Activated naive CD4-positive, alpha-beta T cell treated with anti-CD3 and anti-CD28 coated beads for 36 hours (primary cell): ENCODE measurements around the gene RDH16. TPM values are rescaled to one million over a fixed set of nuclear protein-coding genes. Genes with fewer than 3 reads are reported as not detected.
"Not testable (repeated sequence)": the region's sequence is repeated elsewhere in the genome, so short reads cannot be mapped to it uniquely, and the experiment has no call there.

Experiments
- CTCF ChIA-PET: fragments of 350-600 bp; sonication (Branson Sonifier 250); formaldehyde crosslinking; loops from one replicate; lab custom pipeline; 2021; ENCODE audit warnings: antibody characterized with exemption; lab: Charles Lee
- DNase-seq: peaks from one replicate; pipeline ENCODE4 v3.0.0-alpha.2; 2020
- H3K27ac Mint-ChIP-seq: one replicate; pipeline ENCODE4 v1.8.0; 2021; ENCODE audit warnings: mild to moderate bottlenecking, mixed read lengths
- H3K27me3 Mint-ChIP-seq: one replicate; pipeline ENCODE4 v1.8.0; 2021; ENCODE audit warnings: low read depth, mixed read lengths
- H3K36me3 Mint-ChIP-seq: one replicate; pipeline ENCODE4 v1.8.0; 2021; ENCODE audit warnings: low read depth, mixed read lengths
- H3K4me1 Mint-ChIP-seq: one replicate; pipeline ENCODE4 v1.8.0; 2021; ENCODE audit warnings: low read depth, mixed read lengths
- H3K4me3 Mint-ChIP-seq: one replicate; pipeline ENCODE4 v1.8.0; 2021; ENCODE audit warnings: mild to moderate bottlenecking, moderate library complexity, mixed read lengths
- H3K9me3 Mint-ChIP-seq: one replicate; pipeline ENCODE4 v1.8.0; 2021; ENCODE audit warnings: mixed read lengths
- intact Hi-C: fragments of 100-400 bp; cut with micrococcal nuclease; formaldehyde crosslinking; loops from one replicate; pipeline ENCODE4 v1.15.1; 2023
- total RNA-seq, 2 experiments: library from RNA; stranded (reverse); gene quantifications; one replicate each; pipeline ENCODE4 v1.2.3, GENCODE V29; 2021

The RDH16 gene
- total RNA-seq, 2 experiments from 2014 or later: 0.54 to 0.69 TPM

DNA sequence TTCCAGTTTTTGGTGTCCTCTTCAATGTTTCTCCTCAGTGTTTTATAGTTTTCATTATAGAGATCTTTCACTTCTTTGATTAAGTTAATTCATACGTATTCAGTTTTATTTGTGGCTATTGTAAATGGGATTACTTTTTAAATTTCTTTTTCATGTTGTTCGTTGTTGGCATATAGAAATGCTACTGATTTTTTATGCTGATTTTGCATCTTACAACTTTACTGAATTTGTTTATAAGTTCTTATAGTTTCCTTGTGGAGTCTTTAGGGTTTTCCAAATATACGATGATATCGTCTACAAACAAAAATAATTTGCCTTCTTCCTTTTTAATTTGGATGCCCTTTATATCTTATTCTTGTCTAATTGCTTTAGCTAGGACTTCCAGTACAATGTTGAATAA is 13.5 kb downstream of the RDH16 start:
- intact Hi-C loops: no loop called here
- Mint-ChIP-seq H3K36me3 (no peaks in the 10 kb centered on the region), H3K27ac (no peak overlapping the region), H3K9me3 (peaks cover 3% of the 10 kb centered on the region), H3K4me1 (no peaks in the 10 kb centered on the region), H3K27me3 (no peaks in the 10 kb centered on the region), H3K4me3 (no peak overlapping the region)
- no peak for DNase-seq
- CTCF ChIA-PET: no interaction called here

DNA sequence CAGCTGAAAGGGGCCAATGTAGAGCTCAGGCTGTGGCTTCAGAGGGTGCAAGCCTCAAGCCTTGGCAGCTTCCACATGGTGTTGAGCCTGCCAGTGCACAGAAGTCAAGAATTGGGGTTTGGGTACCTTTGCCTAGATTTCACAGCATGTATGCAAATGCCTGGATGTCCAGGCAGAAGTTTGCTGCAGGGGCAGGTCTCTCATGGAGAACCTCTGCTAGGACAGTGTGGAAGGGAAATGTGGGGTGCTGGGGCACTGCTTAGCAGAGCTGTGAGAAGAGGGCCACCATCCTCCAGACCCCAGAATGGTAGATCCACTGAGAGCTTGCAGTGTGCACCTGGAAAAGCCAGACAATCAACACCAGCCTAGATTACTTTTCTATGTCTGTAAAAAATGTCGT is 14.0 kb downstream of the RDH16 start:
- DNase-seq, H3K27me3 Mint-ChIP-seq, H3K36me3 Mint-ChIP-seq, H3K4me1 Mint-ChIP-seq, H3K9me3 Mint-ChIP-seq, intact Hi-C loops, H3K4me3 Mint-ChIP-seq, CTCF ChIA-PET, H3K27ac Mint-ChIP-seq: not testable (repeated sequence)

DNA sequence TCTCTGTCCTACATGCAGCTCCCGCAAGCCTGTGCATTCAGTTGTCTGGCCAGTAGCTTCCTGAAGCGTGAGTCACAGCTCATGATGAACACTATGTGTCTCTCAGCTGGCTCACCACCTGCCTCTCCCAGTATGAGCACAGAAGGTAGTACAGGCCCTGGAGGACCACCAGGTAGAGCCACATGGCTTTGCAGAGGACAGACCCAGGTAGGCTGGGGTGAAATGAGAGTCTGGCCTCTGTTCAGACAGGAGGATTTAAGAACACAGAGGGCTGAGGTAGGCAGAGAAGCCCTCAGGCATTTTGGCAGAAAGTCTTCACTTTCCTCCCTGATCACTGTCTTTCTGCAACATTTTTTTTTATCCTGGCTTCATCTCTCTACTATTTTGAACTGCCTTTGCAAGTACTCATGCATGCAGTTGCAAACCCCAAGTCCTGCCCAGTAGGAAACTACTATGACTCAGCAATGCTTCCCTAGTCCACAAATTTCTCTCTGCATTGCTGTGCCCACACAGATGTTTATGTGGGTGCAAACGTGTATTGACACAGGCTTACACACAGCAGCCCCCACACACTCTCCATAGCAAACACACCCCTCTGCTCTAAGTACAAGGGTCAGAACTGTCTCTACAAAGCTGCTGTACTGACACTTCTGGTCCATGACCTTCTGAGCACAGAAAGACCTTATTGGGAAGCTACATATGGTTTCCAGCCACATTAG is 15.9 kb downstream of the RDH16 start:
- H3K4me3 Mint-ChIP-seq: no peak overlapping the region
- no peaks in the 10 kb centered on the region for H3K27me3 Mint-ChIP-seq
- no peaks in the 10 kb centered on the region for H3K36me3 Mint-ChIP-seq
- no peak for DNase-seq
- intact Hi-C loops: no loop called here
- no peak overlapping the region for H3K27ac Mint-ChIP-seq
- CTCF ChIA-PET: no interaction called here
- H3K4me1 Mint-ChIP-seq: no peaks in the 10 kb centered on the region
- H3K9me3 Mint-ChIP-seq: peaks cover 3% of the 10 kb centered on the region

DNA sequence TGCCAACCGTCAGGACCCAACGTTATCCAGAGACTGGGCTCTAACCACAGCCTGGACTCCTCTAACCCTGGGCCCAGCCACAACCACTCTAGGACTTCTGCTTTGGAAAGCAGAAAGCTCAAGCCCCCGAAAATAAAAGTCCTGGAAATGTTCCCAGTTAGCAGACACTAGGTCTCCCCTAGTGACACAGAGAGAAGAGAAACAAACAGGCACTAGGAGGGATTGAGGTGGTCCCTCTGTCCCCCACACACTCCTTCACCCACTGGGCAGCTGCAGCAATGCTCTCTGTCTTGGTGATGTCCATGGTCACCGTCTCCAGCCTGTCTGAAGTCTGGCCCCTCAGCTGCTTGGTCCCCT is 16.5 kb downstream of the RDH16 start:
- H3K36me3 Mint-ChIP-seq, CTCF ChIA-PET, H3K27me3 Mint-ChIP-seq, intact Hi-C loops, H3K27ac Mint-ChIP-seq, H3K4me1 Mint-ChIP-seq, H3K9me3 Mint-ChIP-seq, H3K4me3 Mint-ChIP-seq, DNase-seq: not testable (repeated sequence)

DNA sequence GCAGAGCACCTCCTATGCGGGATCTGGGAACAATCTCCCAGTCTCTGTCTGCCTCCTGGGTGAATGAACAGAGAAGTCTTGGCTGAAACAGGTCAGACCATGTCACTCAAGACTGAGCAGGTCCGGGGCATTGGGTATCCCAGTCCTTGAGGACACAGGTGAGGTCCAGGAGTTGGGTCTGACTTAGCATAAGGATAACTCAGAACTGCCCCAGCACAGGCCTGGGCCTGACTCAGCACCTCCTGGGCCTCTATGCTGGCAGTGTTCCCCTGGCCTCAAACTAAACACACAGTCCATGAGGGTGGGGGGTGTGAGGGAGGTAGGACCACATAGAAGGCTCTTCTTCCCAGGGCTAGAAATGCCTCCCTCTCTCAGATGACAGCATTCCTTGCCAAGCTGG is 21.7 kb downstream of the RDH16 start:
- no peaks in the 10 kb centered on the region for H3K27me3 Mint-ChIP-seq
- peaks cover 5% of the 10 kb centered on the region for H3K4me1 Mint-ChIP-seq
- intact Hi-C loops: no loop called here
- H3K27ac Mint-ChIP-seq: no peak overlapping the region
- CTCF ChIA-PET: interaction anchor here (1.0 kb wide), 1 partner anchor 433 kb away, joined by 3 read pairs; no protein-coding TSS in a partner anchor
- no peaks in the 10 kb centered on the region for H3K36me3 Mint-ChIP-seq
- no peaks in the 10 kb centered on the region for H3K9me3 Mint-ChIP-seq
- H3K4me3 Mint-ChIP-seq: no peak overlapping the region
- DNase-seq: no peak

DNA sequence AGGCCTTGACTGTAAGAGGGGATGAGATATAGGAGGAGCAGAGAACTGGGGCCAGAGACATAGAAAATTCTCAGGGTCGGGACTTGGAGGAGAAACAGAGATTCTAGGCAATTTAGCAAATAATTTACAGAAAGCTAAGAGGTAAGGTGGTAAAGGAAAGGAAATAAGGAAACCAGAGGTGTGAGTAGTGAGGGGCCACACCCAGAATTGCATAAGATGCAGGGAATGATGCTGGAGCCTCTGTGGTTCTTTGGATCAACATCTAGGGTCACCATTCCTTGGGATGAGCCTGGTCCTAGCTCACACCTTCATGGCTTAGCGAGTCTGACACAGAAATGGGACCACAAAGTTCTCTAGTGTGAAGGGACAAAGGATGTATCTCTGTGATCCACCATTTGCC is 22.3 kb downstream of the RDH16 start:
- CTCF ChIA-PET: interaction anchor here (0.5 to 1.0 kb wide), 2 partner anchors 11 to 433 kb away, joined by 3 read pairs; no protein-coding TSS in a partner anchor
- Mint-ChIP-seq H3K4me1 (peaks cover 5% of the 10 kb centered on the region), H3K27me3 (no peaks in the 10 kb centered on the region), H3K27ac (no peak overlapping the region), H3K4me3 (no peak overlapping the region), H3K9me3 (no peaks in the 10 kb centered on the region), H3K36me3 (no peaks in the 10 kb centered on the region)
- intact Hi-C loops: no loop called here
- DNase-seq: no peak

DNA sequence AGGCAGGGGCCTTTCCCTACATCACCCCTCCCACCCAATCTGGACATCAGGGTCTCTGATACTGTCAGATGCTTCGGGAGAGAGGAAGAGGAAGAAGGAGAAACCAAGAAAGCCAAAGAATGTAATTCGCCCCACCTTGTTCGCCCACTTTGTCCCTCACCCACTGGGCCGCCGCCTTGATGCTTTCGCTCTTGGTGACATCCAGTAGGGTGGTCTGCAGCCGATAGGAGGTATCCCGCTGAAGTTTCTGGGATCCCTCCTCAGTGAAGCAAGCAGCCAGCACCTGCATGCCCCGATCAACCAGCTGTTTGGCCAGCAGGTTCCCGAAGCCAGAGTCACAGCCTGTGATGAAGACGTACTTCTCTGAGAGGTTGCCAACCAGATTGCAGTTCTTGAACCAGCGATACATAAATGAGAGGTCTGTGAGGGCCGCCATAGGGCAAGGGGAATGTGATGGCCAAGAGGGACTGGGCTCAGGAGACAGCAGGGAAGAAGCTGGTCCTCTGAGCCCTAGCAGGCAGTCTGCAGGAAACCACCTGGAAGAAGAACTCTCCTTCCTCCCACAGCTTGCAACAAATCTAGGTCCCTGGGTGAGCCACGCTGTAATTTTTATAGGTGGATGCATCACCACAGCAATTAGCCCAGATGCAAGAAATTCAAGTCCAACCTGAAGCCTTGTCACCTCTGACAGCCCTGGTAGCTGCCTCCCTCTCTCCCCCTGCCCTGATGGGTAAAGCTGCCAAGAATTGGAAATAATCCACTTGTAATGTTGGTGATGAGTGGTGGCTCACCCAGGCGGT is 23.4 kb downstream of the RDH16 start, which contains the start of gene SDR9C7:
Gene SDR9C7 (minus strand): TSS at position 583 of the 800 bp plus-strand sequence. CDS start 147 bp downstream, at position 436.
- Mint-ChIP-seq H3K27ac (no peak within 1 kb of the TSS), H3K27me3 (no peaks in the 10 kb centered on the region), H3K4me1 (peaks cover 5% of the 10 kb centered on the region), H3K4me3 (no peak within 1 kb of the TSS), H3K36me3 (no peaks in the 10 kb centered on the region), H3K9me3 (no peaks in the 10 kb centered on the region)
- intact Hi-C loops: no loop called here
- DNase-seq: no peak
- CTCF ChIA-PET: no interaction called here

DNA sequence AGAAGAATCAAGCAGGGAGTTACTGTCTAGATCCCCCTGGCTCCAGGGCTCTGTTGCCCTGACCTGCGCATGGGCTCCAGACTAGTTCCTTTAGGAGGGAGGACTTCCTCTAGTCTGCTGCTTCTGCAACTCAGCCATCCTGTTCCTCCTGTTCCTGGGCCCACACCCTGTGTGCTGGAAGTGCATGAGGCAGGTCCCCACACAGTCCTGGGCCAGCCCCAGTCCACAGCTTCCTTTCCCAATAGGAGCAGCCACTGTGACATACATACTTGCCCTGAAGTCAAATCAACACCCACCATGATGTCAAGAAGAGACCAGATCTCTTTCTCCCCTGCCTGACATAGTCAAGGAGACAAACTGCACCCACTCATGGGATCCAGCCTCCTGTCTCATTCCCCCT is 24.5 kb downstream of the RDH16 start:
- Mint-ChIP-seq H3K27me3 (no peaks in the 10 kb centered on the region), H3K36me3 (no peaks in the 10 kb centered on the region), H3K4me3 (no peak overlapping the region), H3K4me1 (peaks cover 9% of the 10 kb centered on the region), H3K27ac (no peak overlapping the region), H3K9me3 (no peaks in the 10 kb centered on the region)
- CTCF ChIA-PET: no interaction called here
- intact Hi-C loops: no loop called here
- DNase-seq: no peak

DNA sequence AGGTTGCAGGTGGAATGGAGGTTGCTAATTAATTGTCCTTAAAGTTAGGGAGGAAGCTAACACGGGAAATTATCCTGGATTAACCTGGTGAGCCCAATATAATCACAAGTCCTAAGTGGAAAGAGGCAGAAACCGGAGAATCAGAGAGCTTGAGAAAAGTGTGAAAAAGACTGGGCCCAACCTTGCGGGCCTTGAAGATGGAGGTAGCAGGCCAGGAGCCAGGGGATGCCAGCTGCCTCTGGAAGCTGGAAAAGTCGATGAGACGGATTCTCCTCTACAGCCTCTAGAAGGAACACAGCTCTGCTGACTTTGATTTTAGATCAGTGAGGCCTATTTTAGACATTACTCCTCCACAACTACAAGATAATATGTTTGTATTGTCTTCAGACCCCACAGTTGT is 25.3 kb downstream of the RDH16 start:
- no peaks in the 10 kb centered on the region for H3K27me3 Mint-ChIP-seq
- H3K27ac Mint-ChIP-seq: no peak overlapping the region
- DNase-seq: no peak
- no peaks in the 10 kb centered on the region for H3K36me3 Mint-ChIP-seq
- H3K9me3 Mint-ChIP-seq: no peaks in the 10 kb centered on the region
- CTCF ChIA-PET: no interaction called here
- intact Hi-C loops: no loop called here
- peaks cover 9% of the 10 kb centered on the region for H3K4me1 Mint-ChIP-seq
- no peak overlapping the region for H3K4me3 Mint-ChIP-seq

DNA sequence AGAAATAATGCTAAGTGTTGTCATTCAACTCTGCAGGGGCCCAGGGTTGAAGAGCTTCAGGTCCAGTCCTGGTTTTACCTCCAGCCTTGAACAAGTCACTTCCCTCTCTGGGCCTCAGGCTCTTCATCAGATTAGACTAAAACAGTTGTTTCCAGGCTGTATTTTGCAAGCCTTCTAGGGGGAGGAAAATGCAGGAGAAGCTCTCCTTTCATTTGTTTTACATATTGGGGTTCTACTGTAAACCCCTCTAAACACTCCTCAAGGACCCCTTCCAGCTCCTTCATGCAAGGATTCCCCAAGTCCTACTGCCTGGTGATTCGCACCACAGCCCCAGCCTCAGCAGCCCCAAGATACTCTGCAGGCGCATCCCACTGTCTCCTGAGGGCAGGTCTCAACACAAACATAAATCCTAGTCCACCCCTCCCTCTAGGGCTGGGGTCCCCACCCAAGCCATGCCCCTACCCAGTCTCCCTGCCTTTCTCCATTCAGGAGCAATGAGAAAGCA is 25.9 kb downstream of the RDH16 start:
- Mint-ChIP-seq H3K27ac (no peak overlapping the region), H3K27me3 (no peaks in the 10 kb centered on the region), H3K4me3 (no peak overlapping the region), H3K36me3 (no peaks in the 10 kb centered on the region), H3K4me1 (peaks cover 9% of the 10 kb centered on the region), H3K9me3 (no peaks in the 10 kb centered on the region)
- intact Hi-C loops: no loop called here
- CTCF ChIA-PET: interaction anchor here (0.7 kb wide), 1 partner anchor 303 kb away, joined by 3 read pairs; no protein-coding TSS in a partner anchor
- peak; percentile 36 for DNase-seq

DNA sequence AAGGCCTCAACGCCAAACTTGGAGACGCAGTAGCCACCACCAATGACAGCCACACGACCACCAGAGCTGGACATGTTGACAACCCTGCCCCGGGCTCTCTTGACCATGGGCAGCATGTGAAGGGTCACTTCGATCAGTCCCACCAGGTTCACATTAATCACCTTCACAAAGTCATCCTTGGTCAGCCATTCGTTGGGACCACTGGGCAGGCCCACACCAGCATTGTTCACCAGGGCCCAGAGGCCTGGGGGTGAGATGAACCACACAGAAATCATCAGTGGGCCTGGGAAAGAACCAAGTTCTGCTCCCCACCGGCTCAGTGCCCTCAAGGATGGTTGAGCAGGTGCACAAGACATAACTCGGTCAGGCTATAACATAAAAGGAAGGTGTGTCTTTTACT is 27.2 kb downstream of the RDH16 start:
- H3K4me1 Mint-ChIP-seq: peaks cover 9% of the 10 kb centered on the region
- CTCF ChIA-PET: no interaction called here
- no peak overlapping the region for H3K27ac Mint-ChIP-seq
- H3K4me3 Mint-ChIP-seq: no peak overlapping the region
- H3K27me3 Mint-ChIP-seq: no peaks in the 10 kb centered on the region
- no peak for DNase-seq
- intact Hi-C loops: no loop called here
- no peaks in the 10 kb centered on the region for H3K9me3 Mint-ChIP-seq
- no peaks in the 10 kb centered on the region for H3K36me3 Mint-ChIP-seq

DNA sequence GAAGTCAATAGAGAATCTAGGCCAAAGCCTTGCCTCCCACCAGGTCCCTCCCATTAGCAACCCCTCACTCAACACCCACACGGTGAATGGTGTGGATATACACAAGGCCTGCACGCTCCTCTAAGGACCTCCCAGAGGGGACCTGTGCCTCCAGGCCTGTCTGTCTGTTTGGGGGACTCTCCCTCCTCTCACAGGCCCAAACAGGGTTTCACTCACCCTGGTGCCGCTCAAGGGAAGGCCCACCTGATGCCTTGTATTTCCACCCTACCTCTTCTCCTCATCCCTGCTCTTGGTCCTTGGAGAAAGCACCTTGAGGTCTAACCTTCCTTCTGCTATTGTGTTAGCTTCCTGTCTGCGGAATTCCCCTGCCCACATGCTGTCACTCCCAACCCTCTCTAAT is 27.6 kb downstream of the RDH16 start:
- Mint-ChIP-seq H3K4me1 (peaks cover 9% of the 10 kb centered on the region), H3K27ac (no peak overlapping the region), H3K9me3 (no peaks in the 10 kb centered on the region), H3K36me3 (no peaks in the 10 kb centered on the region), H3K27me3 (no peaks in the 10 kb centered on the region), H3K4me3 (no peak overlapping the region)
- no peak for DNase-seq
- CTCF ChIA-PET: no interaction called here
- intact Hi-C loops: no loop called here
